SK-N-SH (cell line): Measurements from ENCODE around the gene SERP2. TPM values are rescaled to one million over a fixed set of nuclear protein-coding genes. Genes with fewer than 3 reads are reported as not detected.

Experiments used
- CTCF ChIA-PET: fragments of 300-600, 350-600 bp; formaldehyde crosslinking; extraction: SDS; loops from one replicate; lab custom pipeline; 2021; lab: Yijun Ruan, JAX
- POLR2A ChIA-PET: fragments of 350-600 bp; sonication (Branson Sonifier 250); formaldehyde crosslinking; extraction: SDS; loops from one replicate; lab custom pipeline; 2020; ENCODE audit warnings: antibody characterized with exemption, inconsistent platforms; lab: Yijun Ruan, JAX
- DNase-seq: peaks from one replicate; pipeline ENCODE4 v3.0.0; 2012
- H2AFZ ChIP-seq: fragments of 200-600 bp; sonication (generic); 2 replicates; pipeline ENCODE4 v1.8.1; 2016; ENCODE audit warnings: antibody characterized with exemption, mild to moderate bottlenecking, low read depth
- H3F3A ChIP-seq: fragments of 200-600 bp; sonication (generic); replicated peaks from 2 replicates; pipeline ENCODE3; 2016; ENCODE audit warnings: antibody characterized with exemption, mild to moderate bottlenecking; ENCODE audit not compliant: insufficient read depth
- H3K27ac ChIP-seq, 2 experiments: fragments of 200-500 bp in 1 of 2; fragments of 200-600 bp in 1 of 2; sonication (Bioruptor generic) in 1 of 2; sonication (generic), shearing (Covaris generic) in 1 of 2; 2 replicates each; pipeline versions ENCODE4 v1.5.1 to v1.6.1; 2014 to 2016; ENCODE audit warnings: low read depth in 2 of 2, inconsistent platforms in 1 of 2, low read length in 1 of 2, mild to moderate bottlenecking in 1 of 2, mixed read lengths in 1 of 2
- H3K27me3 ChIP-seq: fragments of 200-600 bp; sonication (generic), shearing (Covaris generic); 2 replicates; pipeline ENCODE4 v1.6.1; 2016; ENCODE audit warnings: mixed run types; ENCODE audit not compliant: insufficient read depth
- H3K36me3 ChIP-seq, 2 experiments: fragments of 200-500 bp in 1 of 2; fragments of 200-600 bp in 1 of 2; sonication (Bioruptor generic) in 1 of 2; sonication (generic) in 1 of 2; replicated peaks in 1 of 2; 2 replicates each; pipeline versions ENCODE3 to v1.5.1; 2014 to 2016; ENCODE audit warnings: low read length in 1 of 2, mild to moderate bottlenecking in 1 of 2; ENCODE audit not compliant: insufficient read depth in 2 of 2, control insufficient read depth in 1 of 2
- H3K4me1 ChIP-seq, 2 experiments: fragments of 200-500 bp in 1 of 2; fragments of 200-600 bp in 1 of 2; sonication (Bioruptor generic) in 1 of 2; sonication (generic), shearing (Covaris generic) in 1 of 2; 2 replicates each; pipeline versions ENCODE4 v1.5.1 to v1.6.1; 2014 to 2016; ENCODE audit warnings: low read depth in 1 of 2, low read length in 1 of 2, mixed run types in 1 of 2; ENCODE audit not compliant: insufficient read depth in 2 of 2, control insufficient read depth in 1 of 2
- H3K4me2 ChIP-seq: fragments of 200-600 bp; sonication (generic), shearing (Covaris generic); 2 replicates; pipeline ENCODE4 v1.6.1; 2017; ENCODE audit warnings: mixed run types
- H3K4me3 ChIP-seq, 2 experiments: fragments of 200-500 bp in 1 of 2; fragments of 200-600 bp in 1 of 2; sonication (Bioruptor generic) in 1 of 2; sonication (generic), shearing (Covaris generic) in 1 of 2; 2 replicates each; pipeline versions ENCODE4 v1.5.1 to v1.8.1; 2014 to 2016; ENCODE audit warnings: low read depth in 2 of 2, inconsistent platforms in 1 of 2, low read length in 1 of 2, mild to moderate bottlenecking in 1 of 2, mixed read lengths in 1 of 2, moderate library complexity in 1 of 2
- H3K79me2 ChIP-seq: fragments of 200-600 bp; sonication (generic); 2 replicates; pipeline ENCODE4 v1.8.1; 2017; ENCODE audit warnings: mild to moderate bottlenecking; ENCODE audit not compliant: insufficient read depth
- H3K9ac ChIP-seq: fragments of 200-600 bp; sonication (generic); 2 replicates; pipeline ENCODE4 v1.6.1; 2017; ENCODE audit warnings: mixed run types
- H3K9me2 ChIP-seq: fragments of 200-600 bp; sonication (generic); 2 replicates; pipeline ENCODE4 v1.6.1; 2017; ENCODE audit warnings: mixed run types
- H3K9me3 ChIP-seq: fragments of 200-600 bp; sonication (generic); 2 replicates; pipeline ENCODE4 v1.6.1; 2017; ENCODE audit warnings: mixed run types, mild to moderate bottlenecking, moderate library complexity
- H4K20me1 ChIP-seq: fragments of 200-600 bp; sonication (generic); 2 replicates; pipeline ENCODE4 v1.6.1; 2017; ENCODE audit warnings: mild to moderate bottlenecking, mixed run types; ENCODE audit not compliant: insufficient read depth
- CHD2 ChIP-seq: fragments of 150-350 bp; IDR thresholded peaks from 2 replicates; pipeline ENCODE4 v1.6.1; 2018; ENCODE audit warnings: low read length; ENCODE audit not compliant: partially characterized antibody
- CTCF ChIP-seq: fragments of 200-600 bp; sonication (generic); IDR thresholded peaks from 2 replicates; pipeline ENCODE4 v1.6.1; 2017; ENCODE audit warnings: antibody characterized with exemption, mild to moderate bottlenecking, moderate library complexity
- FOXJ3 ChIP-seq: sonication (generic); formaldehyde crosslinking; IDR thresholded peaks from 2 replicates; pipeline ENCODE4 v1.5.1; 2020; ENCODE audit warnings: mild to moderate bottlenecking, missing genetic modification reagents
- GATA2 ChIP-seq: sonication (generic); formaldehyde crosslinking; IDR thresholded peaks from 2 replicates; pipeline ENCODE4 v1.5.0; 2020; ENCODE audit warnings: mild to moderate bottlenecking, missing genetic modification reagents
- JUND ChIP-seq: IDR thresholded peaks from 2 replicates; pipeline ENCODE4 v1.4.0; 2012
- MAX ChIP-seq: IDR thresholded peaks from 2 replicates; pipeline ENCODE4 v1.4.0; 2012; ENCODE audit warnings: low read depth
- MEF2A ChIP-seq: IDR thresholded peaks from 2 replicates; pipeline ENCODE4 v1.4.0; 2012; ENCODE audit warnings: low read depth, borderline replicate concordance
- REST ChIP-seq: IDR thresholded peaks from 2 replicates; pipeline ENCODE4 v1.6.1; 2012; ENCODE audit warnings: mild to moderate bottlenecking, low read depth, low read length, moderate library complexity
- SIN3A ChIP-seq: IDR thresholded peaks from 2 replicates; pipeline ENCODE4 v1.6.1; 2012; ENCODE audit warnings: low read depth, mild to moderate bottlenecking, low read length, moderate library complexity, borderline replicate concordance
- TCF12 ChIP-seq: IDR thresholded peaks from 2 replicates; pipeline ENCODE4 v1.4.0; 2012
- YY1 ChIP-seq: IDR thresholded peaks from 2 replicates; pipeline ENCODE4 v1.4.0; 2012; ENCODE audit warnings: low read depth, mild to moderate bottlenecking
- WGBS: methylation state at CpG from one replicate; pipeline ENCODE4 v1.1.6; 2017; ENCODE audit warnings: low lambda C conversion rate; 5-methylcytosine and 5-hydroxymethylcytosine counted together
- polyA plus RNA-seq, 3 experiments: library from polyadenylated mRNA; depleted of rRNA; stranded (reverse); fragments of >200 nt; gene quantifications; 2 replicates each; pipeline ENCODE4 v1.2.3, GENCODE V29; 2012

Gene SERP2
- polyA plus RNA-seq, 1 of the 3 experiments (the other 2 are of a cell fraction) = 4.9 TPM

GRCh38 chr13:44363631-44364344 lies 9.8 kb upstream of the SERP2 start:
- 88% methylated on average over 11 of the region's 11 CpGs for WGBS
- Histone ChIP-seq H3K9me3 (no peaks in the 10 kb centered on the region), H3K27ac (peak overlapping the region in 1 of 2 experiments; percentile 63; a peak in 2 of 4 replicates), H3K9ac (no peak overlapping the region), H3K79me2 (no peaks in the 10 kb centered on the region), H2AFZ (peak overlapping the region; percentile 31; the same call in 1 of the 2 replicates), H4K20me1 (no peaks in the 10 kb centered on the region), H3K36me3 (no peaks in the 10 kb centered on the region), H3F3A (peaks cover 14% of the 10 kb centered on the region), H3K9me2 (no peaks in the 10 kb centered on the region), H3K4me3 (no peak overlapping the region), H3K4me2 (no peak overlapping the region), H3K27me3 (no peaks in the 10 kb centered on the region), H3K4me1 (peaks cover 12 to 17% of the 10 kb centered on the region in 2 experiments)
- DNase-seq = no peak
- ChIA-PET POLR2A (no interaction called here), CTCF (no interaction called here)
- TF ChIP-seq CHD2 = no peak
- TF ChIP-seq GATA2 (CRISPR knock-in tag) = no peak
- TF ChIP-seq FOXJ3 = no peak
- no peak for TF ChIP-seq YY1
- no peak for TF ChIP-seq JUND

- Histone ChIP-seq H2AFZ (peak overlapping the region; percentile 31; the same call in 1 of the 2 replicates), H3K36me3 (no peaks in the 10 kb centered on the region), H3K27me3 (no peaks in the 10 kb centered on the region), H3K27ac (peak overlapping the region in 1 of 2 experiments; percentile 63; a peak in 2 of 4 replicates), H3K9me3 (no peaks in the 10 kb centered on the region), H3F3A (peaks cover 14% of the 10 kb centered on the region), H3K4me2 (0 out of 2 replicates have a peak overlapping the region, but pooled peaks have one; percentile 23), H3K79me2 (no peaks in the 10 kb centered on the region), H4K20me1 (no peaks in the 10 kb centered on the region), H3K4me3 (no peak overlapping the region), H3K4me1 (peaks cover 14 to 17% of the 10 kb centered on the region in 2 experiments), H3K9ac (no peak overlapping the region), H3K9me2 (no peaks in the 10 kb centered on the region)
- WGBS = 81% methylated on average over 6 of the region's 6 CpGs
- peak; percentile 21; the same call in 1 of the 2 replicates for TF ChIP-seq JUND
- TF ChIP-seq MEF2A = no peak
- no peak for TF ChIP-seq SIN3A
- no peak for TF ChIP-seq REST
- no peak for TF ChIP-seq MAX
- no peak for TF ChIP-seq CTCF
- TF ChIP-seq TCF12 = 0 out of 2 replicates have a peak, but pooled peaks have one; percentile 3
- TF ChIP-seq CHD2 = no peak
- POLR2A ChIA-PET = no interaction called here
- CTCF ChIA-PET = interaction anchor here (1.2 kb wide), 2 partner anchors 32 to 459 kb away, joined by 3 to 4 read pairs; no protein-coding TSS in a partner anchor
- DNase-seq = no peak
Measured at GRCh38 chr13:44364345-44365000, 9.2 kb upstream of the SERP2 start.
